T47D (cell line): ENCODE results near the gene TMEM42.
"Not testable (repeated sequence)": the region's sequence is repeated elsewhere in the genome, so short reads cannot be mapped to it uniquely, and the experiment has no call there.

Source experiments
- DNase-seq, 2 experiments: peaks; one replicate each; pipeline versions ENCODE4 v3.0.0 to v3.0.0-alpha.2; 2011 to 2012; ENCODE audit warnings: low read depth in 1 of 2, low spot score in 1 of 2
- JUND ChIP-seq: IDR thresholded peaks from 2 replicates; pipeline ENCODE4 v1.6.1; 2012; ENCODE audit warnings: low read depth
- in situ Hi-C: cut with HindIII; loops from 2 replicates; pipeline ENCODE4 v1.10.0; 2016; ENCODE audit warnings: low sequenced_read_pairs, low pct_unique_long_range_greater_than_20kb

TMEM42 gene

GRCh38 chr3:44861412-44862225 lies at the start of gene TMEM42:
TSS of gene TMEM42 (plus strand) at chr3:44861912. CDS start at chr3:44861925, 13 bp downstream.
- in situ Hi-C loops: no loop called here
- TF ChIP-seq JUND: no peak
- peak; percentile 88 to 93 for DNase-seq

- no peak for TF ChIP-seq JUND
- in situ Hi-C loops: no loop called here
- DNase-seq: no peak
Observed at GRCh38 chr3:44814751-44815150, 47.0 kb upstream of the TMEM42 start.

GRCh38 chr3:44816334-44816733 lies 45.4 kb upstream of the TMEM42 start:
- DNase-seq, in situ Hi-C loops: not testable (repeated sequence)

- in situ Hi-C loops: not testable (repeated sequence)
Observed at GRCh38 chr3:44821206-44821605, 40.5 kb upstream of the TMEM42 start.

GRCh38 chr3:44825264-44825925 lies 36.3 kb upstream of the TMEM42 start:
- in situ Hi-C loops: no loop called here
- no peak for DNase-seq
- TF ChIP-seq JUND: no peak

More at GRCh38 chr3:44821206-44821605, 40.5 kb upstream of the TMEM42 start:
- not testable (repeated sequence) for DNase-seq

- TF ChIP-seq JUND: no peak
- in situ Hi-C loops: no loop called here
- DNase-seq: no peak
Observed at GRCh38 chr3:44827196-44827595, 34.5 kb upstream of the TMEM42 start.

GRCh38 chr3:44831232-44831631 lies 30.5 kb upstream of the TMEM42 start:
- DNase-seq: no peak
- TF ChIP-seq JUND: no peak
- in situ Hi-C loops: no loop called here

GRCh38 chr3:44832032-44832431 lies 29.7 kb upstream of the TMEM42 start:
- TF ChIP-seq JUND: no peak
- no peak for DNase-seq
- in situ Hi-C loops: no loop called here

GRCh38 chr3:44832965-44833364 lies 28.7 kb upstream of the TMEM42 start:
- TF ChIP-seq JUND: no peak
- DNase-seq: no peak
- in situ Hi-C loops: no loop called here

- no peak for TF ChIP-seq JUND
- in situ Hi-C loops: no loop called here
- no peak for DNase-seq
Observed at GRCh38 chr3:44833394-44833793, 28.3 kb upstream of the TMEM42 start.

GRCh38 chr3:44835684-44836083 lies 26.0 kb upstream of the TMEM42 start:
- in situ Hi-C loops: no loop called here
- no peak for TF ChIP-seq JUND

GRCh38 chr3:44842376-44842775 lies 19.3 kb upstream of the TMEM42 start:
- no peak for TF ChIP-seq JUND
- no peak for DNase-seq
- in situ Hi-C loops: no loop called here

More at GRCh38 chr3:44835684-44836083, 26.0 kb upstream of the TMEM42 start:
- no peak for DNase-seq
